Hepatocyte (in vitro differentiated cells): ENCODE results near the gene OR52A5. TPM values are rescaled to one million over a fixed set of nuclear protein-coding genes. Genes with fewer than 3 reads are reported as not detected.

Experiments used
- DNase-seq: peaks from one replicate; pipeline ENCODE4 v3.0.0-alpha.2; 2016; ENCODE audit warnings: low spot score
- H2AFZ ChIP-seq: fragments of 200-600 bp; sonication (generic); 2 replicates; pipeline ENCODE4 v1.6.0; 2016; ENCODE audit warnings: antibody characterized with exemption, mild to moderate bottlenecking
- H3K27ac ChIP-seq: fragments of 200-600 bp; sonication (generic); 2 replicates; pipeline ENCODE4 v1.5.1; 2016; ENCODE audit warnings: mild to moderate bottlenecking
- H3K27me3 ChIP-seq: fragments of 200-600 bp; sonication (generic); 2 replicates; pipeline ENCODE4 v1.6.1; 2016
- H3K36me3 ChIP-seq: fragments of 200-600 bp; sonication (generic); replicated peaks from 2 replicates; pipeline ENCODE4 v1.5.1; 2016; ENCODE audit warnings: low read depth; ENCODE audit not compliant: insufficient read depth
- H3K4me1 ChIP-seq: fragments of 200-600 bp; sonication (generic); 2 replicates; pipeline ENCODE4 v1.5.1; 2016; ENCODE audit warnings: mild to moderate bottlenecking, moderate library complexity; ENCODE audit not compliant: insufficient read depth
- H3K4me2 ChIP-seq: fragments of 200-600 bp; sonication (generic); 2 replicates; pipeline ENCODE4 v1.6.0; 2016
- H3K4me3 ChIP-seq: fragments of 200-600 bp; sonication (generic); 2 replicates; pipeline ENCODE4 v1.5.1; 2016; ENCODE audit warnings: mild to moderate bottlenecking
- H3K79me2 ChIP-seq: fragments of 200-600 bp; sonication (generic); 2 replicates; pipeline ENCODE4 v1.6.0; 2017; ENCODE audit warnings: mild to moderate bottlenecking
- H3K9me2 ChIP-seq: fragments of 200-600 bp; sonication (generic); replicated peaks from 2 replicates; pipeline ENCODE4 v1.6.0; 2017; ENCODE audit warnings: mild to moderate bottlenecking; ENCODE audit not compliant: insufficient read depth
- H3K9me3 ChIP-seq: fragments of 200-600 bp; sonication (generic); 2 replicates; pipeline ENCODE4 v1.5.1; 2016; ENCODE audit warnings: low read depth, mild to moderate bottlenecking
- H4K20me1 ChIP-seq: fragments of 200-600 bp; sonication (generic); 2 replicates; pipeline ENCODE4 v1.6.0; 2016; ENCODE audit warnings: mild to moderate bottlenecking; ENCODE audit not compliant: insufficient read depth, poor library complexity, severe bottlenecking
- CTCF ChIP-seq: fragments of 200-600 bp; sonication (generic); IDR thresholded peaks from 2 replicates; pipeline ENCODE4 v1.5.1; 2016; ENCODE audit warnings: antibody characterized with exemption, mild to moderate bottlenecking; ENCODE audit not compliant: poor library complexity
- EZH2 ChIP-seq: fragments of 200-600 bp; sonication (generic); IDR thresholded peaks from 2 replicates; pipeline ENCODE4 v1.6.1; 2016; ENCODE audit warnings: antibody characterized with exemption, mild to moderate bottlenecking, borderline replicate concordance
- EZH2phosphoT487 ChIP-seq: fragments of 200-600 bp; sonication (generic); IDR thresholded peaks from one replicate; pipeline ENCODE4 v1.6.1; 2018; ENCODE audit warnings: antibody characterized with exemption, mild to moderate bottlenecking, low read depth, moderate library complexity; ENCODE audit not compliant: unreplicated experiment, severe bottlenecking
- WGBS: methylation state at CpG from one replicate; pipeline ENCODE4 v1.1.6; 2016; ENCODE audit warnings: low lambda C conversion rate; ENCODE audit errors: missing lambda C conversion rate; 5-methylcytosine and 5-hydroxymethylcytosine counted together
- polyA plus RNA-seq: library from polyadenylated mRNA; unstranded; fragments of >200 nt; fragmentation: Nextera tagmentation; extraction: Ambion mirVana; gene quantifications from 2 replicates; pipeline ENCODE4 v1.2.1, GENCODE V29; 2016
- total RNA-seq: library from RNA; depleted of rRNA; stranded (reverse); fragments of >200 nt; gene quantifications from 2 replicates; pipeline ENCODE4 v1.2.3, GENCODE V29; 2014

OR52A5 gene
- total and polyA plus RNA-seq, 2 experiments from 2014 or later: not detected

- H3K4me2 ChIP-seq: no peak overlapping the region
- no peaks in the 10 kb centered on the region for H3K27me3 ChIP-seq
Measured at GRCh38 chr11:5129457-5129877, 8.7 kb downstream of the OR52A5 start.

GRCh38 chr11:5124891-5125620 lies 13.1 kb downstream of the OR52A5 start:
- H2AFZ ChIP-seq: no peak overlapping the region
- DNase-seq: no peak
- no peaks in the 10 kb centered on the region for H3K9me3 ChIP-seq
- H3K27me3 ChIP-seq: peaks cover 6% of the 10 kb centered on the region
- no peak overlapping the region for H3K27ac ChIP-seq
- no peak overlapping the region for H3K4me3 ChIP-seq
- no peaks in the 10 kb centered on the region for H3K9me2 ChIP-seq
- TF ChIP-seq EZH2phosphoT487 (no peak), EZH2 (no peak), CTCF (no peak)
- H3K4me1 ChIP-seq: no peaks in the 10 kb centered on the region
- no peaks in the 10 kb centered on the region for H3K36me3 ChIP-seq
- 66% methylated on average over 4 of the region's 4 CpGs for WGBS
- H4K20me1 ChIP-seq: no peaks in the 10 kb centered on the region
- H3K4me2 ChIP-seq: no peak overlapping the region
- no peaks in the 10 kb centered on the region for H3K79me2 ChIP-seq

More at GRCh38 chr11:5129457-5129877, 8.7 kb downstream of the OR52A5 start:
- Histone ChIP-seq H3K27ac (no peak overlapping the region), H3K9me3 (no peaks in the 10 kb centered on the region), H3K9me2 (no peaks in the 10 kb centered on the region), H3K4me3 (no peak overlapping the region), H3K79me2 (no peaks in the 10 kb centered on the region), H3K4me1 (no peaks in the 10 kb centered on the region), H3K36me3 (no peaks in the 10 kb centered on the region), H4K20me1 (no peaks in the 10 kb centered on the region), H2AFZ (no peak overlapping the region)
- WGBS: 58% methylated on average over 2 of the region's 2 CpGs
- DNase-seq: no peak
- TF ChIP-seq CTCF (no peak), EZH2phosphoT487 (no peak), EZH2 (no peak)

GRCh38 chr11:5123802-5124521 lies 14.2 kb downstream of the OR52A5 start:
- Histone ChIP-seq H3K4me3 (no peak overlapping the region), H3K9me2 (no peaks in the 10 kb centered on the region)

More at GRCh38 chr11:5123802-5124521, 14.2 kb downstream of the OR52A5 start:
- peaks cover 6% of the 10 kb centered on the region for H3K27me3 ChIP-seq
- H3K27ac ChIP-seq: no peak overlapping the region
- H3K4me2 ChIP-seq: no peak overlapping the region
- no peak overlapping the region for H2AFZ ChIP-seq
- no peaks in the 10 kb centered on the region for H3K4me1 ChIP-seq
- DNase-seq: peak; percentile 84
- H3K36me3 ChIP-seq: no peaks in the 10 kb centered on the region
- H4K20me1 ChIP-seq: no peaks in the 10 kb centered on the region
- H3K9me3 ChIP-seq: no peaks in the 10 kb centered on the region
- 2% methylated on average over 4 of the region's 4 CpGs for WGBS
- TF ChIP-seq EZH2phosphoT487: no peak
- peak; percentile 96 for TF ChIP-seq CTCF
- no peak for TF ChIP-seq EZH2
- H3K79me2 ChIP-seq: no peaks in the 10 kb centered on the region
